GM06990 (cell line): Measurements from ENCODE around the gene UBE2F.

Source experiments
- DNase-seq: peaks from one replicate; pipeline ENCODE4 v3.0.0-alpha.2; 2011; ENCODE audit not compliant: insufficient read length; ENCODE audit errors: extremely low read depth
- H3K27me3 ChIP-seq: replicated peaks from 2 replicates; pipeline ENCODE4 v1.6.0; 2011; ENCODE audit warnings: low read length; ENCODE audit not compliant: control insufficient read depth, insufficient read depth
- H3K36me3 ChIP-seq: 2 replicates; pipeline ENCODE4 v1.5.1; 2011; ENCODE audit warnings: low read length; ENCODE audit not compliant: control insufficient read depth, insufficient read depth
- H3K4me3 ChIP-seq: replicated peaks from 2 replicates; pipeline ENCODE4 v1.5.1; 2011; ENCODE audit warnings: low read depth, mild to moderate bottlenecking, control low read depth, low read length
- TF ChIP-seq, protein P1 (sequence below): IDR thresholded peaks from 2 replicates; pipeline ENCODE4 v1.5.1; 2011; ENCODE audit warnings: low read length, control low read depth, mild to moderate bottlenecking, inconsistent platforms; ENCODE audit not compliant: insufficient read depth, poor library complexity, severe bottlenecking

Gene UBE2F

DNA sequence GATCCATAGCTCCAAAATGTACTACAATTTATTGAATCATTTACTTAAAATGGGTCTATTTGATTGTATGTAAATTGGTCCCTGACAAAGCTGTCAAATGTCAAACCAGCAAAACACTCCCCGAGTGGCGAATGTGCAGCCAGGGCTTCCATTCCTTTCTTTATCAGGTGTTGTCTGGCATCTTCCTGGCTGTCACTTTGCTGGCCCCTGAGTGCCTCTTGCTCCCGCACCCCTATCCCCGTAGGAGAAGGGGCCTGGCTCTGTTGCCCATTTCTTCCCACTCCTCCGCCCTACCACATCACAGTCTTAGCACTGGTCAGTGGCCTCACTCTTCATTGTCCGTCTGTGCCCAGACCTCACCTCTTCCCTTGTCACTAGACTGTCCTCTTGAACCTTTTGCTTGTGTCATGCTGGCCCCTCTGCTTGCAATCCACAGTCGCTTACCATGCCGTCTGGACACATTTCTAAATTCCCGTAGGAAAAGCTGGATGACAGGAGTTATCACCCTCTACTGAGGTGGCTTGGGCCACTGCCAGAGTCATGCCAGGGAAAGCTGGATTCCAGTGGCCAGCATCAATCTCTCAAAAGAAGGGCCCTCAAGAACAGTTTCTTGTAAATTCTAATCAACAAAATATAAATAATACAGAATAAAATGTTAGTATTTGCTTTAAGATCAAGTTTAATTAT, 15.4 kb downstream of the UBE2F start:
- Histone ChIP-seq H3K27me3 (no peaks in the 10 kb centered on the region), H3K4me3 (no peak overlapping the region), H3K36me3 (peaks cover 9% of the 10 kb centered on the region)
- no peak for DNase-seq
- TF ChIP-seq, protein P1, sequence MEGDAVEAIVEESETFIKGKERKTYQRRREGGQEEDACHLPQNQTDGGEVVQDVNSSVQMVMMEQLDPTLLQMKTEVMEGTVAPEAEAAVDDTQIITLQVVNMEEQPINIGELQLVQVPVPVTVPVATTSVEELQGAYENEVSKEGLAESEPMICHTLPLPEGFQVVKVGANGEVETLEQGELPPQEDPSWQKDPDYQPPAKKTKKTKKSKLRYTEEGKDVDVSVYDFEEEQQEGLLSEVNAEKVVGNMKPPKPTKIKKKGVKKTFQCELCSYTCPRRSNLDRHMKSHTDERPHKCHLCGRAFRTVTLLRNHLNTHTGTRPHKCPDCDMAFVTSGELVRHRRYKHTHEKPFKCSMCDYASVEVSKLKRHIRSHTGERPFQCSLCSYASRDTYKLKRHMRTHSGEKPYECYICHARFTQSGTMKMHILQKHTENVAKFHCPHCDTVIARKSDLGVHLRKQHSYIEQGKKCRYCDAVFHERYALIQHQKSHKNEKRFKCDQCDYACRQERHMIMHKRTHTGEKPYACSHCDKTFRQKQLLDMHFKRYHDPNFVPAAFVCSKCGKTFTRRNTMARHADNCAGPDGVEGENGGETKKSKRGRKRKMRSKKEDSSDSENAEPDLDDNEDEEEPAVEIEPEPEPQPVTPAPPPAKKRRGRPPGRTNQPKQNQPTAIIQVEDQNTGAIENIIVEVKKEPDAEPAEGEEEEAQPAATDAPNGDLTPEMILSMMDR, result no peak

DNA sequence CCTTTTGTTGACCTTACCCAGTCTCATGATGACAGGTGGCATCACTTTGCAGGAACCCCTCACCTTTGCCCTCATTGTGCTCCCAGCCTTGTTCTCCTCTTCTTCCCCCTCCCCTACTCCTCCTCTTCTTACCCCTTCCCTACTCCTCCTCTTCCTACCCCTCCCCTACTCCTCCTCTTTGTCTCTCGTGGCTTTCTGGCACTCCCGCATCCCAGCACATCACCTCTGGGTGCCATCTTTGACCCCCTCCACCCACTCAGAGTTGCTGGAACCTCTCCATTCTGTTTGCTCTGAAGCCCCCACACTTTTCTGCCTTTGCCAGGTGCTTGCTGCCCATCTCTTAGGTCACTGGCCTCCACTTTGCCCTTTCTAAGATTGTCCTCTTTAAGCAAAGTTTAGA, 17.1 kb downstream of the UBE2F start:
- Histone ChIP-seq H3K4me3 (no peak overlapping the region), H3K36me3 (peaks cover 2% of the 10 kb centered on the region; the same call in 1 of the 2 replicates), H3K27me3 (no peaks in the 10 kb centered on the region)
- TF ChIP-seq, protein P1, result no peak
- no peak for DNase-seq

DNA sequence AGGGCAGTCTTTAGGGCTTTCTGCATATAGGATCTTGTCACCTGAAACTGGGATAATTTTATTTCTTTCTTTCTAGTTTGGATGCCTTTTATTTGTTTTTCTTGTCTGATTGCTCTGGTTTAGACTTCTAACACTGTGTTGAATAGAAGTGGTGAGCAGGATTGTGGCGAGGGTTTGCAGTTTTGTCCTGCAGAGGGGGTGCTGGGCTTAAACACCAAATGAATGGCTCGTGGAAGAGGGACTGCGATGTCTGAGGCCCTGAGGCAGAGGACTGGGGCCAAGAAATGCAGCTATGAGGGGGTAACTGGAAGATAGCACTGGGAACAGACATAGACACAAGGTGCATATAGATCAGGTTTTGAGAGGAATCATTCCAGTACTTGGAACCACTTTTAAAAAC, 20.5 kb downstream of the UBE2F start:
- Histone ChIP-seq H3K4me3 (no peak overlapping the region), H3K27me3 (no peaks in the 10 kb centered on the region), H3K36me3 (no peaks in the 10 kb centered on the region; the same call in none of the 2 replicates)
- no peak for DNase-seq
- TF ChIP-seq, protein P1, result no peak

DNA sequence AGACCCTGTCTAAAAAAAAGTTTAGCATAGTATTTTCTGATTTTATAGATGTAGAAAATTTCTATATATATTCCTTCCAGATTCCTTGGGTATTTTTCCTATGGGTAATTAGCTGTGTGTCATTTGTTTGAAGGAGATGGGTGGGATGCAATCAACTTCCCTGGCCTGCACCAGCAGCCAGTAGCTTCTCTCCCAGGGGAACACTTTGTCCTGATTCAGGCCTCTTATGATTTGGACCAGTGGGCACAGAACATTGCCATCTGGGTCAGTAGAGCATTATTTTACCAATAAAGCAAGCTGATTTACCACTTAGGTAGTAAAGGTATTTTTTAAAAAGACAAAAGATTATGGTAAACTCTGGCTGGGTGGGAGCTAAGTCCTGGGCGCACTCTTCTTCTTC, 26.9 kb downstream of the UBE2F start:
- no peak overlapping the region for H3K4me3 ChIP-seq
- no peak for DNase-seq

DNA sequence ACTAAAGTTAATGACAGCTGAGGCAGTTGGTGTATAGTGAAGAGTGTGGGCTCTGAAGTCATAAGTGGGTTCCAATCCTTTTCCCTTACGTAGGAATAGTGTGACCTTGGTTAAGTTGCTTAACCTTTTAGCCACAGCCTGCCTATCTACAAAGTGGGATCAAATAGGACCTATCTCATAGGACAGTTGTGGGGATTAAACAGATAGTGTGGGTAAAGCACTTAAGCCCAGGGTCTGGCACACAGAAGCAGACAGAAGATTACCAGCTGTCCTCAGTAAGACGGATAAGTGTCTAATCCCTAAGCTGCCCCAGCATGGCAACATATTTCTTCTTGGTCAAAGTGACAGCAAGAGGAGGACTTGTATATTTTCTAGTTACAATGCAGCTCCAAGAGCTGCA, 28.2 kb downstream of the UBE2F start:
- TF ChIP-seq, protein P1, result no peak
- no peaks in the 10 kb centered on the region for H3K27me3 ChIP-seq
- no peak overlapping the region for H3K4me3 ChIP-seq
- DNase-seq, result no peak
- no peaks in the 10 kb centered on the region for H3K36me3 ChIP-seq

More for the DNA sequence above, 26.9 kb downstream of the UBE2F start:
- no peaks in the 10 kb centered on the region for H3K27me3 ChIP-seq
- TF ChIP-seq, protein P1, result no peak
- no peaks in the 10 kb centered on the region; the same call in none of the 2 replicates for H3K36me3 ChIP-seq
